Raji (cell line): ENCODE data around the gene DTX1.

ENCODE experiments used
- POLR2A ChIP-seq: IDR thresholded peaks from 2 replicates; pipeline ENCODE4 v1.6.1; 2011; ENCODE audit warnings: low read depth, low read length, control low read depth; ENCODE audit not compliant: insufficient read depth

DTX1 gene

DNA sequence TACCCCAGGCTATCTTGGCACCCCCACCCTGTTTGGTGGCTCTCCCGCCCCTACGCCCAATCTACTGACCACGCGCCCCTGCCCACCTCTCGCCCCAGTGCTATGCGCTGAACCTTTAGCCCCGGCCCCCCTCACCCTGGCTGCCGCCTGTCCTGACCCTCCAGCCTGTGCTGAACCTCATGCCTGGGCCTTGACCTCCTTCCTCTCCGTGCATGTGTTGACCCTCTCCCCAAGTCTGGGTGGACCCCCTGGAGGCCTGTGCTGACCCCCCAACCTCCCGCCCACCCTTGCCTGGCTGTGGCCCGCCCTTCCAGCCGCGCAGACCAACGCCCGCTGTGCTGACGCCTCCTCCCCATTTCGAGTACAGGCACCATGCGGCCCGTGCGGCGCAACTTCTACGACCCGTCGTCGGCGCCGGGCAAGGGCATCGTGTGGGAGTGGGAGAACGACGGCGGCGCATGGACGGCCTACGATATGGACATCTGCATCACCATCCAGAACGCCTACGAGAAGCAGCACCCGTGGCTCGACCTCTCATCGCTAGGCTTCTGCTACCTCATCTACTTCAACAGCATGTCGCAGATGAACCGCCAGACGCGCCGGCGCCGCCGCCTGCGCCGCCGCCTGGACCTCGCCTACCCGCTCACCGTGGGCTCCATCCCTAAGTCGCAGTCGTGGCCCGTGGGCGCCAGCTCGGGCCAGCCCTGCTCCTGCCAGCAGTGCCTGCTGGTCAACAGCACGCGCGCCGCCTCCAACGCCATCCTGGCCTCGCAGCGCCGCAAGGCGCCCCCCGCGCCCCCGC is 20.7 kb downstream of the DTX1 start:
- no peak for TF ChIP-seq POLR2A

DNA sequence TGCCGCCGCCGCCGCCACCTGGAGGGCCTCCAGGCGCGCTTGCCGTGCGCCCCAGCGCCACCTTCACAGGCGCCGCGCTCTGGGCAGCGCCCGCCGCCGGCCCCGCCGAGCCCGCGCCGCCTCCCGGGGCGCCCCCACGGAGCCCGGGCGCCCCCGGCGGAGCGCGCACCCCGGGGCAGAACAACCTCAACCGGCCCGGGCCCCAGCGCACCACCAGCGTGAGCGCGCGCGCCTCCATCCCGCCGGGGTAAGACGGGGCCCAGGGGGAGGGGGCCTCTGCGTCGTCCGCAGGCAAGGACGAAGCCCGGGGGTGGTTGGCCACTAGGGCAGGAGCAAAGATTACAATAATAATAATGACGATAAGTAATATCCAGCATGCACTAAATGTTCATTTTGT is 21.3 kb downstream of the DTX1 start:
- no peak for TF ChIP-seq POLR2A

DNA sequence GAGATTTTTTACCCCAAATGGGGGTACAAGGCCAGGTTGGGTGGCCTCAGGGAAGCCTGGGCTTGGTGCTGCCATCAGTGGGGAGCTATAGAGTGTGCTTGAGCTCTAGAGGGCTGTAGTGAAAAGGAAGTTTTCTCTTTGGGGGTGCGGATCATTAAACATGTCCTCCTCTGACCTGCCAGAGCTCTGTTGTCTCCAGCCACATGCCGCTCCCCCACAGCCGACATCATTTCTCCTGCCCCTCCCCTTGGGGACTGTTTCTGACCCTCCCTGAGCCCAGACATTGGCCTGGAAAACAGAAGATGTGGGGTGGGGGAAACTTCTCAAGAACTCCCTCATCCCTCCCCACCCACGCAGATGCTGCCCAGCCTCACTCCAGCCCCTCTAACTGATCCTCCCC is 25.3 kb downstream of the DTX1 start:
- no peak for TF ChIP-seq POLR2A

DNA sequence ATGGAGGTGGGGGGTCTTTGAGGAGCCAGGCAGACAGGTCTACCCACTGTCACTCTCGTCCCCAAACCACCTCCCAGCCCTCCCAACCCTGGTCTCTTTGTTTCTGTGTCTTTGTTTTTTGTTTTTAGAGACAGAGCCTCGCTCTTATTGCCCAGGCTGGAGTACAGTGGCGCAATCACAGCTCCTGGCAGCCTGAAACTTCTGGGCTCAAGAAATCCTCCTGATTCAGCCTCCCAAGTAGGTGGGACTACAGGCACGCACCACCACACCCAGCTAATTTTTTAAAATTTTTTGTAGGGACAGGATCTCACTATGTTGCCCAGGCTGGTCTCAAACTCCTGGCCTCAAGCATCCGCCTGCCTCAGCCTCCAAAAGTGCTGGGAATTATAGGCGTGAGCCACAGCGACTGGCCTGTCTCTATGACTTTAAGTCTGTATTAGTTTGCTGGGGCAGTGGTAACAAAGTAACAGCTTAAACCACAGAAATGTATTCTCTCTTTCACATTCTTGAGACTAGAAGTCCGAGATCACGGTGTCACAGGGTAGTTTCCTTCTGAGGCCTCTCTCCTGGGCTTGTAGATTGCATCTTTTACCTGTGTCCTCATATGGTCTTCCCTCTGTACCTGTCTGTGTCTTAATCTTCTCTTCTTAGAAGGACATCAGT is 26.1 kb downstream of the DTX1 start:
- TF ChIP-seq POLR2A: no peak

DNA sequence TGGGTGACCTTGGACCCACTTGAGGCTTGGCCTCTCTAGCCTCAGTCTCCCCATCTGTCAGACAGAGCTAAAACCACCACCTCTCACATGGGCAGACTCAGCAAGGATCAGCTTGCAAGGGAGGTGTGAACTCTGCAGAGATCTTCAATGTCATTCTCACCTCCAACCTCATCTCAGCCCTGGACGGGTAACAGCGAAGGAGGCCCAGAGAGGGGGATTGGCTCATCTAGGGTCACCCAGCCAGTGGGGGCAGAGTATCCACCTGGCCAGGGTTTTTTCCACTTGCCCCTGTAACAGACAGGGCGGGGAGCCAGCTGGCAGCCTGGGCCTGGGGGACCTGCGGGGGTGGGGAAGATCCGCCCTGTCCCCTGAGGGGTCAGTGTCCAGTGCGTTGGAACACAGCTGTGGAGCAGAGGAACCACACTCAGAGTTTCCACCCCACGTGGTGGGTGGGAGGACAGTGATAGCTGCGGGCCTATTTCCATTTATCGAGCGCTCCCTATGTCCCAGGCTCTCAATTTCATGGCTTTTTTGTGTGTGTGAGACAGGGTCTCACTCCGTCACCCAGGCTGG is 27.4 kb downstream of the DTX1 start:
- no peak for TF ChIP-seq POLR2A

DNA sequence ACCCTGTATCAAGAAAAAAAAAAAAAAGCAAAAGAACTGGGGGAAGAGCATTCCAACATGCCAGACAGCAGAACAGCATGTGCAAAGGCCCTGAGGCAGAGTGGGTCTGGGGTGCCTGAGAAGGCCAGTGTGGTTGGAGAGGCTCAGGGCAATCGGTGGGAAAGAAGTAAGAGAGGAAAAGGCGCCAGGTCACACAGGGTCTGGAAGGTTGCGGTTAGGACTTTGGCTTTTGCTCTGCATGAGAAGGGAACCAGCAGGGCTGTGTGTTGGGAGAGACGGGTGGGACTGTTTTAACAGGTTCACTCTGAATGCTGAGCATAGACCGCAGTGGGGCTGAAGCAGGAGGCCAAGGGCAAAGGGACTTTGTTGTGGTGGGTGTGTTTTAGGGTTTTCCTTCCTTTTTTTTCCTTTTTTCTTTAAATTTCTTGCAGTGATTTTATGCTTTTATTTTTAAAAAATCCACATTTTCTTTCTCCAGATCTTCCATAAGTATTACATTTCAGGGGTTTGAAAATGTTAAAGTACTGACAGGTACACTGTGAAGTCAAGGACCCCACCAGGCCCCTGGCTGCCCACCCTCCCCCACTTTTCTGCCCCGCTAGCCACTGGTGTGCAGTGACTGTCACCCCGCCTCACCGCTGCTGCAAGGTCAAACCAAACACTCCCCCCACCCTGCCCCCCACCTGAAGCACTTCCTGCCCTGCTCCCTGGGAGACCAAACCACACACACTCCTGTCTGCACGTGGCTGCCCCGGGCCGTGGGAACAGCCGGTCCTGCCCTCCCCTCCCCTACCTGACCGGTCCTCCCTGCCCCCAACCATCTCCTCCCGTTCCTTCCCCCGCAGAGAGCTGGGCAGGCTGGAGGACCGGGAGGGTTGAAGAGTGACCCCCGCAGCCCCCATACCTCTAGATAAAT is 30.0 kb downstream of the DTX1 start:
- peak; percentile 26; the same call in 1 of the 2 replicates for TF ChIP-seq POLR2A

DNA sequence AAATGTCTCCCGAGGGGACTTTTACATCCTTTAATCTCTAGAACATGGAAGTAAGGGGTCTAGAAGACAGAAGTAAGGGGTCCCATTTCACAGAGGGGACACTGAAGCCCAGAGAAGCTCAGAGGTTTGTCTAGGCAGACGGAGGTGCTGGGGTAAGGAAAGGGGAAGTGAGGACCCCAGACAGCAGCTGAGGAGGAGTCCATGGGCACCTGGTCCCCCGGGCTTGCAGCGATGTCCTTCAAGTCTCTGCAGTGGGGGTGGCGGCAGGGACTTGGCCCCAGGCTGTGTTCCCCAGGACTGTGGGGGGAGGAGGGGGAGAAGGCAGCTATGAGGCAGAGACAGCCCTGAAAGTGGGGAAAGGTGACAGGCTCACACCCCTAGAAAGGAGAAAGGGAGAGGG is 30.7 kb downstream of the DTX1 start:
- no peak for TF ChIP-seq POLR2A

DNA sequence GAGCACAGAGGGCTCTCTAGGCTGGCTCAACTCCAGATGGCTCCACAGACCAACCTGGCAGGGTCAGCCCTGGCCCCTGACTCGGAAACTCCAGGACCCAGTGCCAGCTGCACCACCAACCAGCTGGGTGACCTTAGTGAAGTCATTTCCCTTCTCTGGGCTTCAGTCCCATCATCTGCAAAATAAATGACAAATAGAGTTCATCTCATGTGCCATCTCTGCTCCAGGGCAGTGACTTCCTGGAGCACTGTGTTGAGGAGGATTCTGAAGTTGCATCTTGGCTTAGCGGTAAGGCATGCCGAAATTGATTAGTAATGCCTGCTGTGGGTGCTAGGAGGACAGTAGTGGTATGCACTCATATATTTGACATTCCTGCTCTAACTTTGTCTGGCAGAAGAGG is 31.5 kb downstream of the DTX1 start:
- no peak for TF ChIP-seq POLR2A

DNA sequence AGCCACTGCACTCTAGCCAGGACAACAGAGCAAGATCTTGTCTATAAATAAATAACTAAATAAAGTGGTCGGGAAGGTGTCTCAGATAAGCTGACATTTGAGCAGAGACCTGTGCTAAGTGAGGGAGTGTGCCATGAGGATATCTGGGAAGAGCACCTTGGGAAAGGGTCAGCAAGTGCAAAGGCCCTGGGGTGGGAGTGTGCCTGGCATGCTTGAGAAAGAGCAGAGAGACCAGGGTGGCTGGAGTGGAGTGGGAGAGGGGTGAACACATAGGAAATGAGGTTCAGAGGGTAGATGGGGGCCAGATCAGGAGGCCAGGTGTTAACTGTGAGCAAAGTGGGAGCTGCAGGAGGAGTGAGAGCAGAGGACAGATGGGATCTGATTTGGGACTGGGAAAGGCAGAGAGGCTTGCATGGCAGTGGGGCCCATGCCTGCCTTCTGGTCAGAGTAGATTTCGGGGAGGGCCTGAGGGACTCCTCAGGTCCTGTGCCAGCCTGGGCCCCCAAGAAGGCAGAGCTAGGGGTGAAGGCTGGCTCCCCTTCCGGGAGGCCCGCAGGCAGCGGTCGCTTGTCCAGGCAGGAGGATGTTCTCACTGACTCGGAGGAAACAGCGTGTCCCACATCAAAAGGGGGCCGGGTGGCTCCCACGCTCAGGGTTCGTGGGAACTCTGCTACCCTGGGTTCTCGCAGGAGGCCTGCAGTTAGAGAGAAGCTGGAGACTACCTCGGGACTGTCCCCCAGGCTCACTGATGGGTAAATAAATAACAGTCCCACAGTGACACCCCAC is 32.6 kb downstream of the DTX1 start:
- TF ChIP-seq POLR2A: no peak

DNA sequence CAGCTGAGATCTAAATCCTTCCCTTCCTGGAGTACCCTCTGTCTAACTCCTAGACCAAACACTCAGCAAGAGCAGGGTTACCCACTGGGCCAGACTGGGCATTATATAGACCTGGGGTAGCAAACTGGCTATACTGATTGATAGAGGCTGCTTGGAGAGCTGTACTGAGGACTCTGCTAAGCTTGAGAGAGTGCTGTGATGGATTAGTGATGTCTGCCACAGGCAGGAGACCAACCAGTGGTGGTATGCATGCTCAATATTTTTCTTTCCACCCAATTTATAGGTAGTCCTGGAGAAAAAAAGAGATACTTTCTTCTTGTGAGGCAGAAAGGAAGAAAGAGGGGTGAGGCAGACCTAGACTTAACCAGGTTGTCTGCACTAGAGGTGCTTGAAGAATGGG is 33.3 kb downstream of the DTX1 start:
- no peak for TF ChIP-seq POLR2A

DNA sequence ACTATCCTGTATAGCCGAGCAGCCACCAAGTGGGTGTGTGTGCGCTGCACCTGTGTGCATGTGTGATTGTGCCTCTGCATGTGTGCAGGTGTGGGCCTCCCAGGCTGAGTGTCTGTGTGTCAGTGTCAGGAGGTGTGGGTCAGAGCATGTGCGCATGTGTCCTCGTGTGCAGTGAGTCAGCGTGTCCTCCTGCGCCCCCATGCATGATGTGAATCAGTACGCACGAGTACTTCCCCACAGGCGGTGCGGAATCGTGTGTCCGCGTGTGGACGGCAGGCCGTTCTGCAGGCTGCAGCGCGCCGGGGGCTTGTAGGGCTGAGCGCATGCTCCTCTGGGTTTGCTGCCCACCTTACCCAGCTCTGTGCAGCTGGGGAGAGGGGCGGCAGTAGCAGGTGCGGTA is 34.2 kb downstream of the DTX1 start:
- no peak for TF ChIP-seq POLR2A

DNA sequence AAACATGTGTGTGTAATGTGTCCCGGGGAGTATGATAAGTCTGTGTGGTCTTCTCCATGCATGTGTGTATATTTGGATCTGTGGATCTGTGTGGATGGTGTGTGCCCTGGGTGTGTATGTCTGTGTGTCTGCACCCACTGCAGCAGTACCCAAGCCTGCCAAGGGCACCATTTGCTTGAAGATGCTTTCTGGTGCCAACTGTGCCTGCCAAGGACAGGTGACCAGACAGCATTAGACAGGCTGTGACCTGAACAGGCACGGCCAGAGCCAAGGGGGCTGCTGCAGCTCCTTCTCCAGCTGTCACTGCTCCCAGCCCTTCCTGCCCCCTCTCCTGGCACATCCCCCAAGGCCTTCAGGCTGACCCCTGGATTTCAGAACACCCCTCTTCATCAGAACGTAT is 35.0 kb downstream of the DTX1 start:
- no peak for TF ChIP-seq POLR2A

DNA sequence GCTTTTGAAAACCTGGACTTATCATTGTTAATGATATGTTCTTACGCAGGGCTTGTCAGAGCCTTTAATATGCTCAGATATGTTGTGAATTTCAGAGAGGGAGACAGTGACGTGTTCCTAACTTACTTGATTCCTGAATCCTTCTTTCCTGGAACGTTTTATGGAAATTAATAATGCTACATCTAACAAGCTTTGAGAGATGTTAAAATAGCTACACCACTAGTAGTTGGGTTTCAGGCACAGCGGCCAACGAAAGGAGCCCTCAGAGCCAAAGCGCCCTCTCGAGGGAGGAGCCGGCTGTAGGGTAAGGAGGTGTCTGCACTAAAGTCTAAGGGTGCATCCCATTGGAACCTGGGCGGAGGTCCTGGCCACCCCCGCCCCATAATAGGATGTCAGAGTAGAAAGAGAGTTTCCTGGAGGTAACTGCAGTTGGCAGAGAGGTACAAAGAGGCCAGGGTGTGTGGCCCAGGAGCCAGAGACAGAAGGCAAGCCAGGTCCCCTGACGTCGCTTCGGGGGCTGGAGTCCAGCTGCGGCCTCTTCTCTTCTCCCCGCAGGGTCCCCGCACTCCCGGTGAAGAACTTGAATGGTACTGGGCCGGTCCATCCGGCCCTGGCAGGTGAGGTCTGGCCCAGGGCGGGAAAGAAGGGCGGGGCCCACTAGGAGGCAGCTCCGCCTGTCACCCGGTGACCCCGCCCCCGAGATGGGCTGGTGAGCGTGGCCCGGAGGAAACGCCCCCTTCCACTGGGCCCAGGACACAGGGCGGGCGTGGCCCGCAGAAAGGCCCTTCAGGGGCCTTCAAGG is 36.3 kb downstream of the DTX1 start:
- TF ChIP-seq POLR2A: no peak
